GM12874 (cell line): ENCODE measurements around the gene FAM171A1.

Source experiments
- CTCF ChIP-seq: IDR thresholded peaks from 2 replicates; pipeline ENCODE4 v1.5.1; 2011; ENCODE audit warnings: low read depth, mild to moderate bottlenecking, control low read depth, low read length, moderate library complexity; ENCODE audit not compliant: insufficient read depth

FAM171A1 gene

GRCh38 chr10:15311569-15312280 is 59.4 kb downstream of the FAM171A1 start:
- TF ChIP-seq CTCF = no peak

GRCh38 chr10:15310776-15311568 is 60.1 kb downstream of the FAM171A1 start:
- TF ChIP-seq CTCF = no peak

- TF ChIP-seq CTCF = no peak
Observed at GRCh38 chr10:15309221-15309620, 61.9 kb downstream of the FAM171A1 start.

- TF ChIP-seq CTCF = no peak
Observed at GRCh38 chr10:15306735-15307280, 64.3 kb downstream of the FAM171A1 start.

- TF ChIP-seq CTCF = no peak
Observed at GRCh38 chr10:15305634-15306033, 65.5 kb downstream of the FAM171A1 start.

GRCh38 chr10:15305161-15305560 is 65.9 kb downstream of the FAM171A1 start:
- TF ChIP-seq CTCF = no peak

GRCh38 chr10:15300697-15301096 is 70.4 kb downstream of the FAM171A1 start:
- no peak for TF ChIP-seq CTCF
